NCI-H748 (cell line): ENCODE measurements around the gene KIAA1755.

Experiments
- DNase-seq: peaks from one replicate; lab custom pipeline; 2025; ENCODE audit not compliant: unreplicated experiment; lab: John Stamatoyannopoulos, UW

Gene KIAA1755

GRCh38 chr20:38167851-38168760, 92.4 kb downstream of the KIAA1755 start:
- DNase-seq = no peak

- DNase-seq = no peak
Observed at GRCh38 chr20:38167328-38167850, 93.1 kb downstream of the KIAA1755 start.

- no peak for DNase-seq
Observed at GRCh38 chr20:38166703-38167233, 93.8 kb downstream of the KIAA1755 start.

GRCh38 chr20:38165966-38166702, 94.4 kb downstream of the KIAA1755 start:
- no peak for DNase-seq

GRCh38 chr20:38165089-38165965, 95.2 kb downstream of the KIAA1755 start, which contains the start of gene TGM2:
Gene TGM2 (minus strand): TSS chr20:38165270. CDS start chr20:38165198, 72 bp downstream.
- peak; percentile 35 for DNase-seq

- DNase-seq = no peak
Observed at GRCh38 chr20:38164624-38165088, 95.9 kb downstream of the KIAA1755 start.

GRCh38 chr20:38164069-38164468, 96.5 kb downstream of the KIAA1755 start:
- DNase-seq = no peak

- DNase-seq = no peak
Observed at GRCh38 chr20:38162878-38163875, 97.4 kb downstream of the KIAA1755 start.

- DNase-seq = no peak
Observed at GRCh38 chr20:38162149-38162548, 98.4 kb downstream of the KIAA1755 start.

GRCh38 chr20:38161412-38161774, 99.1 kb downstream of the KIAA1755 start:
- DNase-seq = no peak
